ENCODE results near the gene CHMP4B.
A peak's percentile ranks its signal among the peaks of the same experiment; 100 is the strongest.

The CHMP4B gene

DNA sequence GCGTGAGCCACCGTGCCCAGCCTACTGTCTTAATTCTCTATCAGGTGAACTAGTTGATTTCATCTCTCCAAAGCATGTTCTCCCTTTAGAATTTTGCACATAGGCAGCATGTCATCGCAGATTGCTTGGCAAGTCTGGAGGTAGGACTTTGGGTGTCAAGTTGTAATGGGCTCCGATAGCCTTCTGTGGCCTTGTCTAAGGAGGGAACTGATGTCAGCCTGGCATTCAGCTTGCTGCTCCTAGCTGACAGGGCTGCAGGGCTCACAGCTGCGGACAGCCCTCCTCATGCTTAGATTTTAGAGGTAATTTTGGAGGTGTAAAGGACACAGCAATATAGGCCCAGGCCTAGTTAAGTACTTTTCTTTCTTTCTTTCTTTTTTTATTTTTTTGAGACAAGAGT, 11.3 kb downstream of the CHMP4B start:
- DNase-seq = no peak

DNA sequence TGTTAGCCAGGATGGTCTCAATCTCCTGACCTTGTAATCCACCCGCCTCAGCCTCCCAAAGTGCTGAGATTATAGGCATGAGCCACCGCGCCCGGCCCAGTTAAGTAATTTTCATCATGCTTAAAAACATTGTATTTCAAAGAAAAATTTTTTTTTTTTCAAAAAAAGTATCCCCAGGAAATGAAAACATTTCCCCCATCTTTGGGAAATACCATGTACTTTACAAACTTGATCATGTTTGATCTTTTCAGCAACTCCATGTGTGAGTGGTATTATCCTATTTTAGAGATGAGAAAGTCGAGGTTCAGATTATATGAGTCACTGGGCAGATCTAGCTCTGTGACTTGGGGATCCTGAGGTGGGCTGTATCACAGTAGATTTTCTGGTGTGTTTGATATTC, 11.8 kb downstream of the CHMP4B start:
- DNase-seq = no peak

DNA sequence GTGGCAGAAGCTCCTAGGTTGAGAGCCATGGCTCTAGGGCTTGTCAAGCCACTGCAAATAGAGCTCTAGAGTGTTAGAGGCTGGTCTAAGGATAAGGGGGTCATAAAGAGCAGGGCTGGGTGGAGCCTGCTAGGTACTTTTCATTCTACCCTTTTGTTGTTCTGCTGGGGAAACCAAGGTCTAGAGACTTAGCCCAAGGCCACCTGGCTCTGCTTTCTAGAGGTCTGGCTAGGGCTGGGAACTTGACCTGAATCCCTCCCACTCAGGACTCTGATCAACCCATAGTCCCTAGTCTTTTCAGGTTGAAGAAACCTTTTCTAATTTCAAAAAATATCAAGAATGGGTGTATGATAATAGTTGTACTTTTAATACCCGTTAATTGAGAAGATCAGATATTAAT, 13.7 kb downstream of the CHMP4B start:
- no peak for DNase-seq

DNA sequence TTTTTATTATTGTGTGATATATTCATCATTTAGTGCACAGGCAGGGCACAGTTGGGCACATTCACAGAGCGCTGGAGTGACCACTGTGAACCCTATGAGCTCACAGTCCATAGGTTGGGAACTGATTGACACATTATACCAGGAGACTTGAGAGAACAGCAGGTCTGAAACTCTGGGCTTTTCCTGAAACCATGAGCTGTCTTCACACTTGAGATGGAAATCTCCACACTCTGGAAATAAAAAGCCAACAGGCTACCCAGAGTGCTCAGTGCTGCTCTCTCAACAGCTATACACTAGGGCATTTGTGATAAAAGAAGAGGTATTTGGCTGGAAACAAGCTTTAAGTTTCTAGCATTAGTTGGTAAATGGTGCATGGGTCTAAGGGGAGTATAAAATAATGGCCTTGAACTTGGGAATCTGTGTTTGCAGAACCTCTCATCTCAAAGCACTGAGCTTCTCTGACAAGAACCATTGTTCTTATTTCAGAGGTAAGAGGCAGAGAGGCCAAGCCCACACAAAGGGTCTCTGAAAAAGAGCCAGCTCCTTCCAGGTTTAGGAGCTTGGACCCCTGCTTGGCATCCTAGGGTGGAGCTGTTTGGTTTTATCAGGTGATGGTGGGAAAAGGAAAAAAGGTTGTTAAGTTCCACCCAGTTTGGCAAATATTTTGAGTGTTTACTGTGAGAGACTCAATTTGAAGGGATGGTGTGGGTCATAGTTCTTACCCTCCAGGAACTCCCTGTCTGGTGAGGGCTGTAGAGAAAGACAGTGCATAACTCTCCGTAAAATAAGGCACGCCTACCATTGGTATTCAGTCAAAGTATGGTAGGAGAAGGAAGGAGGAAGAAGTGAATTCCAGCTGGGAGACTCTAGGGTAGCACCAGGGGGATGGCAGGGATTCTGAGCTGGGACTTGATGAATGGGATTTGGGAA, 14.5 kb downstream of the CHMP4B start:
- no peak for DNase-seq

DNA sequence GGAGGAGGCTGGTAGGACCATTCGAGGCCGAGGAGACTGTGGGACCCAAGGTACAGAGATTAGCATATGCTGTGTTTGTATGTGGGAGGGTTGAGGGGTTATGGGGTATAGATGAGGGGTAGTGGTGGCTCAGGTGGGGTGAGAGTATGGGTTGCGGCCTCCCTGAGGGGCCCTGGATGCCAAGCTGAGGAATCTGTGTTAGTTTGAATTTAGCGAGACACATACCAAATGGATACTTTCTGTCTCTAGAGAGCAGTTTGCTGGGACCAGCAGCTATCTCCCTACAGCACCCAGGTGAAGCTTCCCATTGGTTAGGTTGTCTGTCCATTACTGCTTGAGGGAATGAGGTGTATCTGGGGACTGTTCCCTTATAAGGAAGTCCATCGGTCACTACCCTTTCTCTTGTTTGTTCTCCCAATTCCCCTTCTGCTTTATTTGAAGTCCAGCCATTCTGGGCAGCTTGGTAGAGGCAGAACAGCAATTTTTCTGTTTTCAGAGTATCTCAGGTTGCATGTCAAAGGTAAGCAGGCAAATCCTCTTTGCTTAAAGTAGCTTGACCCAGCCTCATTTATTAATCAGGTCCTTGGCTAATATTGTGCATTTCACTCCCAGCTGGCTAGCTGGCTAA, 15.2 kb downstream of the CHMP4B start:
- no peak for DNase-seq

DNA sequence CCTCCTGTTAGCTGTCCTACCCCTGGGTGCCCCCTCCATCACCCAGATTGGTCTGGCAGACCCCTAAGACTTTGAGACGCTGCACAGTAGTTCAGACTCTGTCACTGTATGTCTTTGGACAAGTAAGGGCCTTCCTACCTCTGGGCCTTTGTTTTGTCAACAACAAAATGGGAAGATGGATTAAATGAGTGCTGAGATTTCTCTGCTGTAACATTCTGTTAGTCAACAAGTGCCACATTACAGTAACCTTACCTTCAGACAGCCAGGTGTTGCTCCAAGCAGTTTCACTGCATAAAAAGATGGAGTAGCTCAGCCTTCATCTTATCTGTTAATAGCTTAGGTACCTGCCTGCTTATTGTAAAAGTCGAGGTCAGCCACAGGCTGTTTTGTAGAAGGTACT, 16.0 kb downstream of the CHMP4B start:
- no peak for DNase-seq

DNA sequence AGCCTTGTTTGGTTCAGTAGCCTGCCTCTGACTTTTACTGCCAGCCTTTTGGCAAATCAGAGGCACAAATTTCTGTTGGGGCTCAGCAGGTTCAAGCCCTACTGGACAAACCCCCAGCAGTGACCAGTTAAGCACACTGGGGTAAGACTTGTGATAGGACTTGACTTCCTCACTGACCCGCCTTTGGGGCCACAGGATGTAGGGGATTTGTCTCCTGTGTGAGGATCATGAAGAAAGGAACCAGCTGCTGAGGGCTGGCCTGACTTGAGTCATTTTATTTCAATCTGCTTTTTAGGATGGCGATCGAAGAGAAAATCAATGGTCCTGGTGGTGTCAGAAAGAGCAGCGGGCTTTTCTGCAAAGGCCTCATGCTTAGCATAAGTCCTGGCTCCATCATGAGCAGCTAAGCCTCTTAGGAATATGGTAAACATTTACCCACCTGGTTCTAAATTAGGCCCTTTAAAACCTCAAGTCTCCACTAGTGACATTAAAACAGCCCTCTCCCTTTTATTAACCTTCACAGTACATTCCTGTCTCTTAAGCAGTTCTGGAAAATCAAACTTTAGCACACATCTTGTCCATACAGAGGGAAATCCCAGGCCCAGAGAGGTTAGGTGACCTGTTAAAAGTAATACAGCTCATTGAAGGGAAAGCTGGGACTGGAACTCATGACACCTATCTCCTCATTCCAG, 16.6 kb downstream of the CHMP4B start:
- no peak for DNase-seq

DNA sequence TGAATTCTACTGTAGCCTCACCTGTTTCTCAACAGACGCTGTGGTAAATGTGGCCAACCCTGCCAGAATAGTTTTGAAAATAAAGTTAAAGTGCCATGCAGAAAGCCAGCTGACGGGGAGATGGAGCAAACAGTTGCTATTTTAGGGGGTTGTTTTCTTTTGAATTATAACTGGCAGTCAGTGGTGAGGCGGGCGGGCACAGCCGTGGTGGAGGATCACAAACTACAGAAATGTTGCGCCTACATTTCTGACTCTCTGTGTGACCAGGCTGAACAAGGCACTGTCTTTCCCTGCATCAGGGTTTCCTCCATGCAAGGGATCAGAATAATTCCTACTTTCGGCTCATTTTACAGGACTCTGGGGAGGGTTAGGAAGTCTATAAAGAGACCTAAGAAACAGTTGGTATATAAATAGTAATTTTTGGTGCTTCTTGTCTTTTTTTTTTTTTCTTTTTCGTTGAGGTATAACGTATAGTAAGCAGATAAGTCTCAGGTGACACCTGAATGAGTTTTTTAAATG, 17.2 kb downstream of the CHMP4B start:
- DNase-seq = no peak

DNA sequence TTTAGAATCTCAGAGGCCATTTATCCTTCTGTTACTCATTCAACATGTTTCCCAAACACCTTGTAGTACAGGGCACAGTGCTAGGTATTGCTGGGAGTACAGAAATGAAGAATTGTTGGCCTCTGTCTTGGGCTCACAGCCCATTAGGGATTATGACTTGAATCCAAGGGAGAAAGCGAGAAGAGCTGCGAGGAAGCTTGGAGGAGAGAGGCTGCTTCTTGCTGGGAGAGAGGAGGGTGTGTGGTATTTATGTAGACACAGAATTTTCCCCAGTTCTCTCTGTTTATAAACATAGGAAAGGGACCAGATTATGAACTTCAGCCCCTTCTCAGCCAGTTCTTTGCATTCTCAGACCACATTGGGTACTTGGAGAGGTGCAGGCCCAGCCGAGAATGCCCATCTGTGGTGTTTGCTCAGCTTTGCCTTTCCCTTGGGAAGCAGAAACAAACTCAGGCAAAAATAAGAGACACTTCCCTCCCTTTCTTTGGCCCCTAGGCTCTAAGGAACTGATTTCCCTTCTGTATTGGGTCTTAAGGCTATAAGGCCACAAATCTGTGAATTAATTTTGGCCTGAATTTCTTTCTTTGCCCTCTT, 17.9 kb downstream of the CHMP4B start:
- DNase-seq = no peak

DNA sequence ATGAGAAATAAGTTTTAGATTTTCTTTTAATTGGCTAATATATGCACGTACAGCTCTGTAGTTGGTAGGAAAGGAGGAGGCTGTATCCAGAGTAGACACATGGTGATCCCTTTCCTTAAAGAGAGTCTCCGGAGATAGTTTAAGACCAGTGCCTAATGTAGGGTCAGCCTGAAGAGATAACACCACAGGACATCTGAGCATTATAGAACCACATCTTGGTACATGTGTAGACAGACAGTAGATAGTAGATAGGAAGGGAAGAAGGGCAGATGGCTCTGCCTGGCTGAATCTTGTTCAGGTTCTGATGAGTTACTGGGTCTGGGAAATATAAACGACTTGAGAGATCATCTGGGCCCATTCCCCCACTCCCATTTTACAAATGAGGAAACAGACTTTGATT, 18.5 kb downstream of the CHMP4B start:
- no peak for DNase-seq

DNA sequence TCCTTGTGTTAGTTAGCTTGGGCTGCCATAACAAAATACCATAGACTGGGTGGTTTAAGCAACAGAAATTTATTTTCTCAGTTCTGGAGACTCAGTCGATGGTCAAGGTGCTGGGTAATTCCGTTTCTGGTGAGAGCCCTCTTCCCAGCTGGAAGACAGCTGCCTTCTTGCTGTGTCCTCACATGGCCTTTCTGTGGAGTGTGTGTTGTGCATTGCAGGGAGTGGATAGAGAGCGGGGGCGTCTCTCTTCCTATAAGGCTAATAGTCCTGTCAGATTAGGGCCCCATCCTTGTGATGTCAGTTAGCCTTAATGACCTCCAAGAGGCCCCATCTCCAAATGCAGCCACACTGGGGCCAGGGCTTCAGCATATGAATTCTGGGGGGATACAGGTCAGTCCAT, 19.2 kb downstream of the CHMP4B start:
- no peak for DNase-seq

DNA sequence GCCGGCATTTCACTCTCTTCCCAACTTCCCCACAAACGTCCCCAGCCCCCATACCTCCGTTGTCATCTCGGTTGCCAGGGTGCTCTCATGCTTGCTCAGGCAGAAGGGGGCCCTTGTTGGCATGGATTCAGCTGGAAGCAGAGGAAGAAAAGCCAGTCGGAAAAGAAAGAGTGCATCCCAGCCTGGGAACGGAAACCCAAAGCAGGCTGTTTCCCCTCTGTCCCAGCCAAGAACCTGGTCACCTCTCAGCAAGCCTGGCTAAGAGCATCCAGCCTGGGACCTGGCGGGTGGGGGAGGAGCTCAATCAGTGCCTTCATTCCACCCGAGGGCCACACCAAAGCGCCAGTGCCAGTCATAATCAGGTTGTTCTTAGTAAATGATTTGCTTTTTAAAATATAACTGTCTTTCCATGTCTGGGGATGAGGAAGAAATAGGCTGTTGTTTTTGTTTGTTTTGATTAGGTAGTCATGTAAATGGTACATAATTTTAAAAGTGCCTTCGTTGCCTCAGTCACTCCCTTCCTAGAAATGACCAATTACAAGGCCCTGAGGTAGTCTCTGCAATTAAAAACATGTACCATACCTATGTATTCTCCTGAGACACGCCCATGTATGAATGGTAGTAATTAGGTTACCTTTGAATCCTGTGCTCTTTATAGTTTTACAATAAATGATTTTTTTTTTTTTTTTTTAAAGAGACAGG, 21.1 kb downstream of the CHMP4B start:
- no peak for DNase-seq

DNA sequence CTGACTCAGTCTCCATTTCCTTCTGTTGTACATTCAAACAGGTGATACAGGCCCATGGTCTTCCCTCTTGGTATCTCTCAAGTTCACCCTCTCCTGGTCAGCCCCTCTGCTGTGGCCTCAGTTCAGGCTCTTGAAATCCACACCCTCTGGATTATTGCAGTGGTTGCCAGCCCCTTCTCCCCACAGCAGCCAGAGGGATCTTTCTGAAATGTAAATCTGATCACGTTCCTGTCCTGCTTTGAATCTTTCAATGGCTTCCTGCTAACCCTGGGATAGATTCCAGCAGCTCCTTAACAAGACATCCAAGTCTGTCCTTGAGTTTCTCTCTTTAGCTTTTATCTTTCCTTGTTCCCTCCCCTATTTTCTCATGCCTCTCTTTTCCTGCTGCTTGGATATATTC, 22.2 kb downstream of the CHMP4B start:
- DNase-seq = no peak

DNA sequence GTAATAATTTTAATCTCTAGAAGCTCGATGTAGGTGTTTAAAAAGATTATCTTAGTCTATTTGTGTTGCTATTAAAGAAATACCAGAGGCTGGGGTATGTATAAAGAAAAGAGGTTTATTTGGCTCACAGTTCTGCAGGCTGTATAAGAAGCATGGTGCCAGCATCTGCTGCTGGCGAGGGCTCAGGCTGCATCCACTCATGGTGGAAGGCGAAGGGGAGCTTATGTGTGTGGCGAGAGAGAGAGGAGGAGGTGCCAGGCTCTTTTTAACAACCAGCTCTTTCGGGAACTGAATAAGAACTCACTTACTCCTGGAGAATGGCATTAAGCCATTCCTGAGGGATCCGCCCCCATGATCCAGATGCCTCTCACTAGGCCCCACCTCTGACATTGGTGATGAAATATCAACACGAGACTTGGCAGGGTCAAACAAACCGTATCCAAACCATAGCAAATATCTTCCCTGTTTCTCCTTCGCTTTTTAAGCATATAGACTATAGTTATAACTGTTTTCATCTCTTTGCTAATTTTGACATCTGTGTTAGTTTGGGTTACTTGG, 24.5 kb downstream of the CHMP4B start:
- no peak for DNase-seq

DNA sequence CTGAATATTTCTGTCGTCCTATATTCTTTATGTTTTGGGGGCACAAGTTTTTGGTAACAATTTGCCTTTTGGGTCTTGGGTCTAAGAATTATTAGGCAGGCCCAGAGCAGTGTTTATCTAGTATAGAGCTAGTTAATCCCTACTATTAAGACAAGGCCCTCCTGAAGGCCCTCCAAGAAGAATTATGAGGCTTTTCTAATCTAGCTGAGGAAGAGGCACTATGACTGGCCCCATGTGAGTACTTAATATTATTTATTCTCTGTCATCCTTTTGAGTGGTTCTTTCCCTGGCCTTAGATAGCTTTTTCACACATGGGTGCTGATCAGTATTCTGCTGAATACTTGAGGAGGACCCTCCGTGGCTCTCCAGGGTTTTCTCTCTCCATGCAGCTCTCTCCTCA, 25.1 kb downstream of the CHMP4B start:
- DNase-seq = peak; percentile 38

DNA sequence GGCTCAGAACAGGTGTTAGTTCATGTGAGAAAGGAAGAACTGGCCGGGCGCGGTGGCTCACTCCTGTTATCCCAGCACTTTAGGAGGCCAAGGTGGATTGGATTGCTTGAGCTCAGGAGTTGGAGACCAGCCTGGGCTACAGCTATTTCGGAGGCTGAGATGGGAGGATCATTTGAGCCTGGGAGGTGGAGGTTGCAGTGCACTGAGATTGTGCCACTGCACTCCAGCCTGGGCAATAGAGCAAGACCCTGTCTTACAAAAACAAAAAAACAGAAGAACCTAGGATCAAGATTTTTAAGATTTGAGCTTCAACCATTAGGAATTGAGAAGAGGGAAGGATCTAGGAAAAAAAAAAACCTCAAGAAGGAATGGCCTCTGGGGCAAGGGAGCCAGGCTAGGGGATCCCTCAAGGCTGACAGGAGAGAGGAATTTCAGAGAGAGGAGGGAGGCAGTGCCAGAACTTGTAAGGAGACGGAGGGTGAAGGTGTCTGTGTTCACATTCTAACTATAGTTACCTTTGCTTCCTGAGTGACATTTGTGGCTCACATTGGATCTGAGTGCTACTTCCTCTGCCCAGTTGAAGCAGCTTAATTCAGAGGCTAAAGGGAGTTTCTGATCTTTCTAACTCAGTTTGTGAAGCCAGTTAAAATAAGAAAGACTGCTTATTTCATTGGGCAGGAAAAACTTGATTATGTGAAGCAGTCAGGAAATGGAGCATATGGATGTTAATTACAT, 26.1 kb downstream of the CHMP4B start:
- no peak for DNase-seq

DNA sequence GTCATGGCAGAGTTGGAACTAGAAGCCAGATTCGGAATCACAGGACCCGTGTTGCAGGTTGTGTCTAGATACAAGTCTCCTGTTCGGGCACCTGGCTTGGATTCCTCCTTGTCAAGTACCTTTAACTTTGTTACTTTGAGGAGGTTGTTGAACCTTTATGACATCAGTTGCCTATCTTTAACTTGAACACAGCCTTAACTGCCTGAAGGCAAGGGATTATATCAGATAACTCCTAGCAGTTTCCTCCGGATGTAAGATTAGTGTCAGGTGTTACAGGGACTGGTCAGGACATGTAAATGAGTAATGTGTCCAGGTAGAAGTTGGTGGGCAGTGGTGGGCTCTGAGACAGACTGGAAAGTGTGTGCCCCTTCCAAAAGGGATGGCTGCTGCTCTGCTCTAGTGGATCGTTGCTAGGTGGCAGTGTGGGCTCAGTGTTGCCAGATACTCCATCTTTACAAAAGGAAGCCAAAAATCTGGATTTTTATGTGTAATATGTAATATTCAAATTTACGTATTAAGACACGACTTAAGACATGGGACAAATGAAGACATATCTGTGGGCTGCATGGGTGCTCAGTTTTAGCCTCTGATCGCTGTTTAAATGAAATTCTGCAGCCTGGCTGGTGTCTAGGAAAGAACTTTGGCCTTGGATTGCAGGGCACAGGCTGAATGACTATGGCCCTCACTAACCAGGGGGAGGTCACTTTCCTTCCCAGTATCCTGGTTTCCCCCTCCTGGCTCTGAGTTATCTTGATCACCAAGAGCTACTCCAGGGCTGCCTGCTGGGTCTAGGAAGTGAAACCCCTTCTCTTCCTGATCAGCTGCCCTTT, 27.1 kb downstream of the CHMP4B start:
- DNase-seq = no peak

DNA sequence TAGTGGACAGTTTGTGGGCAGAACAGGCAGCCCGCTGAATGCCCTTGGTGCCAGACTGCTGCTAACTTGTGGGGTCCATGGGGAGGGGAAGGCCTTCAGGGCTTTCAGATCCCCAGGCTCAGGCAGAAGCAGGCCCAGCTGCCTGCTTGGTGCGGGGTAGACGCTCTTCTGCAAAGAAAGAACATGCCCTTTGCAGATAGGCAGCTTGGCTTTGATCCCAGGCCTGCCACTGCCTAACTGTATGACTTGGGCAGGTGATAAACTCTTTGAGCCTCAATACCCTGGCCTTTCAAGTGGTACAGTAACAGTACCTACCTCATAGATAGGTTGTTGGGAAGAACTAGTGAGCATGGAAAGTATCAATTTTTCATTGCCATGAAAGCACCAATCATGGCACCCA, 28.4 kb downstream of the CHMP4B start:
- peak; percentile 20 for DNase-seq

DNA sequence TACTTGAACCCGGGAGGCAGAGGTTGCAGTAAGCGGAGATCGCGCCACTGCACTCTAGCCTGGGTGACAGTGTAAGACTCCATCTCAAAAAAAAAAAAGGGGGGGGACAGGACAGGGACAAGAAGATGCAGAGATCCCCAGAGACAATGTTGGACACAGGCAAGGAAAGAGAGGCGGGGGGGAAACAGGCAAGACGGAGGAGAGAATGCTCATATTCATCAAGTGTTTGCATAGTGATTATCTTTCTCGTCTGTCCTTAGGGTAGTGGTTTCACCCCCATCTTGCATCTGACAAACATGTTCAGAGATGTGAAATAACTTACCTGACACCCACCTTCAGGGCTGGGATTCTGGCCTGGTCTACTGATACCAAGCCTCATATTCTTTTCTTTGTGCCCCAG, 29.0 kb downstream of the CHMP4B start:
- DNase-seq = no peak

DNA sequence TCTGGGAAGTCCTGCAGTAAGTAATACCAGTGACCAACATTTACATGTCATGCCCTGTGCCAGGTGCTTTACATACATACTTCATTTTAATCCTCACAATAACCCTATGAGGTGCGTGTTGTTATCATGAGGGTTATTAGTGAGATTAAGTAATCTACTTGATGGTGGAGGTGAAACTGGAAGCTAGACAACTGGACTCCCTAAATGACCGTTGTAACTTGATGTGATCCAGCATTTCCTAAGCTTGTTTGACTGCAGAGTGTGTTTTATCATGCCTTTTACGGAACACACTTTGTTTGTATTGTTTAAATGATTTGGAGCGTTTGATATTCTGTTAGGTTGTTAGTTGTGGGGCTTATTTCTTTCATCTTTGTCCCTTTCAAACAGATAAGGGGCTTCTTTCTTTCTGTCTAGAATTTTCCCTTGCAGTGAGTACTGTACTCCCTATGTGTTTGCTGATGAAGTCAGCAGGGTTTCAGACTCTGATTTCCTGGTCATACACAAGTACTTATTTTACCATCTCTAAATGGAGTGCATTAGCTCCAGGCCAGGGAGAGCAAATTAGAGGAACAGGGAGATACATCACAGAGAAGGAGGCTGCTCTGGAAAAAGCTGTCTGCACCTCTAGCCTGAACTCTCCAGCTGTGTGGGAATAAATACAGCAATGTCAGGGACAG, 29.7 kb downstream of the CHMP4B start:
- DNase-seq = no peak
